GM18511 (cell line): ENCODE results near the gene FZD7.

Source experiments
- ATAC-seq: cut with Tn5 transposase; IDR thresholded peaks from one replicate; pipeline ENCODE4 v1.9.1; 2021; ENCODE audit warnings: mild to moderate bottlenecking, moderate library complexity; ENCODE audit not compliant: unreplicated experiment

The FZD7 gene

GRCh38 chr2:202035941-202036372, 2.3 kb downstream of the FZD7 start:
- ATAC-seq: no peak

GRCh38 chr2:202036601-202037037, 3.0 kb downstream of the FZD7 start:
- no peak for ATAC-seq

- no peak for ATAC-seq
Observed at GRCh38 chr2:202037086-202037485, 3.4 kb downstream of the FZD7 start.

- no peak for ATAC-seq
Observed at GRCh38 chr2:202038471-202039277, 5.0 kb downstream of the FZD7 start.

- ATAC-seq: no peak
Observed at GRCh38 chr2:202039278-202040078, 5.8 kb downstream of the FZD7 start.

GRCh38 chr2:202040079-202040844, 6.6 kb downstream of the FZD7 start:
- ATAC-seq: no peak

- ATAC-seq: no peak
Observed at GRCh38 chr2:202042444-202042843, 8.8 kb downstream of the FZD7 start.

- no peak for ATAC-seq
Observed at GRCh38 chr2:202043475-202043874, 9.8 kb downstream of the FZD7 start.

GRCh38 chr2:202044777-202045176, 11.1 kb downstream of the FZD7 start:
- no peak for ATAC-seq

- no peak for ATAC-seq
Observed at GRCh38 chr2:202046572-202046971, 12.9 kb downstream of the FZD7 start.

GRCh38 chr2:202049092-202049728, 15.6 kb downstream of the FZD7 start:
- ATAC-seq: no peak

- ATAC-seq: no peak
Observed at GRCh38 chr2:202049840-202050239, 16.2 kb downstream of the FZD7 start.

GRCh38 chr2:202050652-202051051, 17.0 kb downstream of the FZD7 start:
- no peak for ATAC-seq

GRCh38 chr2:202051499-202052161, 18.0 kb downstream of the FZD7 start:
- no peak for ATAC-seq

- no peak for ATAC-seq
Observed at GRCh38 chr2:202052235-202052634, 18.6 kb downstream of the FZD7 start.

GRCh38 chr2:202054679-202055078, 21.0 kb downstream of the FZD7 start:
- ATAC-seq: no peak

GRCh38 chr2:202056611-202057010, 23.0 kb downstream of the FZD7 start:
- no peak for ATAC-seq

- no peak for ATAC-seq
Observed at GRCh38 chr2:202060218-202060617, 26.6 kb downstream of the FZD7 start.

- ATAC-seq: no peak
Observed at GRCh38 chr2:202061695-202062094, 28.0 kb downstream of the FZD7 start.

- ATAC-seq: no peak
Observed at GRCh38 chr2:202064171-202064880, 30.7 kb downstream of the FZD7 start.
